HG02884 (cell line): ENCODE data around the gene PCK2.

Experiments used
- ATAC-seq: cut with Tn5 transposase; IDR thresholded peaks from one replicate; pipeline ENCODE4 v1.9.1; 2021; ENCODE audit warnings: mild to moderate bottlenecking, moderate library complexity; ENCODE audit not compliant: unreplicated experiment

PCK2 gene

GRCh38 chr14:24060984-24061913, 32.9 kb upstream of the PCK2 start:
- no peak for ATAC-seq

DNA sequence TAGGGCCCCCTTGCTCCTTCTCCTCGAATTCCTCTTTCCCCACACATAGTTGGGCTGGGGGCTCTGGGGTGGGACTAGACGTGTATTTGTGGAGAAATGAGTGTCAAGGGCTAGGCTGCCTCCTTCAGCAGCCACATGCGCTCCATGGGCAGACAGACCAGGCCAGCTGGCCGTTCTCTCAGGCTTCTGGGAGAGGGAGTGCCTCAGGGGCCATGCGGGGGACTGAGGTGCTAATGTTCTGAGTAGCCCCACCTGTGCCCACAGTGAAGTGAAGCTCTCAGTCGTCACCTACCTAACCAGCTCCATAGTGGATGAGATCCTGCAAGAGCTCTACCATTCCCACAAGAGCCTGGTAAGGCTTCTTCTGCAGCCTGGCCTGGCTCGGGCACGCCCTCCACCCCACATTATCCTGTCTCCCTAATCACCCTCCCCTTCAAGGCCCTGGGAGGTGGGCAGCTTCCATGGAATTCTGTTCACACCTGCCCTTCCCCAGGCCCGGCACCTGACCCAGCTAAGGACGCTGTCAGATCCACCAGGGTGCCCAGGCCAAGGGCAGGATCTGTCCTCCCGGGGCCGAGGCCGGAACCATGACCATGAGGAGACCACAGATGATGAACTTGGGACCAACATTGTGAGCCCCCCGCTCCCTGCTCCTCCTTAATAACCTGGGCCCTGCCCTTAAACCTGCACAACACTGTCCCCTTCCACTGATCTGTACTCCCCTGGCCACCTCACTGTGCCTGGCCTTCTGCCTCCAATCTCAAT, 31.7 kb upstream of the PCK2 start:
- no peak for ATAC-seq

DNA sequence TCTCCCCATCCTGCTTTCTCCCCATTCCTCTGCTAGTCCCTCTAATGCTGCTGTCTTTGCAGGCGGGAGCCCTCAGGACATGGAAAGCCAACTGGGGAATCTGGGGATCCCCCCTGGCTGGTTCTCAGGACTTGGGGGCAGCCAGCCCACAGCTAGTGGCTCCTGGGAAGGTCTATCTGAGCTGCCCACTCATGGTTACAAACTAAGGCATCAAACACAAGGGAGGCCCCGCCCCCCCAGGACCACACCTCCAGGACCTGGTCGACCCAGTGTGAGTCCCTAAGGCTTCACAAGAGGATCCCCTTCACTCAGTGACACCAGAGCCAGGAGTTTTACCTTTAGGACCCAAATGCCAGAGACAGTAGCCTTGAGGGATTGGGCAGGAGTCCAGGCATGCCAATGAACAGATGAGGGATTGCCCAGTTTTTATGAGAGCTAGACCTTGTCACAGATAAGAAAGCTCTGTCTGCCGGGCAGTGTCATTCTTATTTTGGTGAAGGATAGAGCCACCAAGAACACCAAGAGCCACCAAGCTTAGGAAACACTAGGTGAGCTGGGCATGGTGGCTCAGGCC, 30.8 kb upstream of the PCK2 start:
- ATAC-seq, result no peak

- no peak for ATAC-seq
Measured at GRCh38 chr14:24064091-24064795, 29.9 kb upstream of the PCK2 start.

GRCh38 chr14:24064856-24065255, 29.3 kb upstream of the PCK2 start:
- no peak for ATAC-seq

GRCh38 chr14:24065408-24065807, 28.7 kb upstream of the PCK2 start:
- no peak for ATAC-seq

DNA sequence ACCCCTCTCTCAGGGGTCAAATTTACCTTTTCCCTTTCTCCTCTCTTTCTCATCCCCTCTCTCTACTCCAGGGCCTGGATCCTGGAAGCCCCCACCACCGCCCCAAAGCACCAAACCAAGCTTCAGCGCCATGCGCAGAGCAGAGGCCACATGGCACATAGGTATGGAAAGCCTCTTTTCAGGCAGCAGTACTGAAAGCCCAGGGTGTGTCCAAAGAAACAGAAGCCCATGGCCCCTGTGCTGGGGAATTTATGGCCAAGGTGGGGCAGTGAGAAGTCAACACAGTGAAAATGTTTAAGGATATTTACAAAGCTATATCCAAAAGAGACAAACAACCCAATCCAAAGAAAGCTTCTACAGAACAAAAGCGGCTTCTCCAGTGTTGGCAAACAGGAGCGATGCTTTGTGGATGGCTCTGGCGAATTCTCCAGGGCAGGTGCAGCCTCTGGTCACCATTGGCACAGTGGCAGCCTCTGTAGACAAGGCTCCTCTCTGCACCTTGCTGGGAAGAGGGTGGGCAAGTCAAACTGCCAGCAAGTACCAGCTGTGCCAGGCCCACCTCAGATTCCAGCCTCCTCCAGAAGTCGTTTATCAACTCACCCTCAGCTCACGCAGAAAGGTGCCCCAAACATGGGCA, 27.5 kb upstream of the PCK2 start:
- no peak for ATAC-seq

- ATAC-seq, result no peak
Measured at GRCh38 chr14:24067133-24068082, 26.7 kb upstream of the PCK2 start.

GRCh38 chr14:24068711-24069410, 25.2 kb upstream of the PCK2 start:
- no peak for ATAC-seq

DNA sequence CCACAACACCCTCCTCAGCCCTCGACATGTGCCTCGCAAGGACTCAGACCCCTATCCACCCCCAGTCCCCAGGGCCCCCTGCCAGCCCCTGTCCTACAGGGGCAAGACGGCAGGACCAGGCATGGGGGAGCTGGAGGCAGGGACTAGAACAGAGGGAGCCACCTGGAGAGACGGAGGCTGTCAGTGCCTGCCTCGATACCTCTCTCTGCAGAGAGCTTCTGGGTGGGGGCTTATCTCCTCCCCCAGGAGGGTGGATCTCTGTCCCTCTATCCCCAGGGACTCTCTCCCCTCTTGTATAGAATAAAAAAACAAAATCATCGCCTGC, 24.7 kb upstream of the PCK2 start:
- no peak for ATAC-seq

GRCh38 chr14:24070285-24071143, 23.6 kb upstream of the PCK2 start:
- ATAC-seq, result no peak

DNA sequence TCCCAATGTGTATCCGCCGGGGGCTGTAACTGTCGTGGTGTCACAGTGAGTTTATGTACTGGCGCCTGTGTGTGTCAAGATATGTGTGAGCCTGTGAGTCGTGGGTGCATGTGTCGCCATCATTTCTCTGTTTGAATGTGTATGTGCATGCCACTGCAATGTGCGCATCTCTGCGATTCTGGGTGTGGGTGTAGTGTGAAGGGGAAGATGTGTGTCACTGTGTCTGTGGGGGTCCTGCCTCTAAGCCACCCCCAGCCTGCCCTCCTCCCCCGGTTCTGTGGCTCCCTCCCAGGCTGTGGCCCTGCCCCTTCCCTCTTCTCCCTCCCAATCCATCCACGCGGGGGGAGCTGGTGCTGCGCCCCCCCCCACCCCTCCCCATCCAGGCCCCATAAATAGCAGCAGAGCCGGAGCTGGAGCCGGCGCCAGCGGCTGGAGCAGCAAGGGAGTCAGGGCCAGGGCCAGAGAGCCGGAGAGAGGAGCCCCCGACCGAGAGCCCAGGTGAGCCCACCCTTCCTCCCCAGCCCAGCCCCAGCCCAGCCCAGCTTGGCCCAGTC, 22.9 kb upstream of the PCK2 start, which contains the start of gene CPNE6:
CPNE6 (plus strand) TSS at position 419 of the 554 bp plus-strand sequence. CDS start 1,375 bp downstream, outside the sequence.
- no peak for ATAC-seq

DNA sequence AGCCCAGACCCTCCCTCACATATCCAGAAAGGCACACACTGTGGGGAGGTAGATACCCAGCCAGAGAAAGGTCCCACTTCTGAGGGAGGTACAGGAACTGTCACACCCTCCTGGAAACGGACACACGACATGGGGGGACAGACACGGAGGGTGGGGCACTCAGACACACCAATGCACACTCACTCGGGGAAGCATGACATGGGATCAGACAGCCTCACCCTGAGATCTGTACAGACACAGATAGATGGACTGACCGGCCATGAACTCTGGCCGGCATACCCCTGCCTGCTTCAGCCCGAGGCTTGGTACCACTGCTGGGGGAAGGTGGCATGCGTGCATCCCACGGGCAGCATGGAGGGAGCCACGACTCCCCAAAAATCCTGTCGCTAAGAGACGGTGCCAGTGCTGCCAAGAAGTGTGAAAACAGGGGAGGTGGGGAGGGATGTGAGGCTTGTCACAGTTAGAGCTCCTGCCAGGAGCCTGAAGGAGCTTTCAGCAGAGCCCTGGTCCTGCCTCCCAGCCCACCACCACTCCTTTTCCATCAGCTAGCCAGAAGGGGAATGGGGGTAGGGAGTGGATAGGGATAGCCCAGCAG, 22.2 kb upstream of the PCK2 start:
- ATAC-seq, result no peak

- ATAC-seq, result no peak
Measured at GRCh38 chr14:24072436-24072835, 21.7 kb upstream of the PCK2 start.

DNA sequence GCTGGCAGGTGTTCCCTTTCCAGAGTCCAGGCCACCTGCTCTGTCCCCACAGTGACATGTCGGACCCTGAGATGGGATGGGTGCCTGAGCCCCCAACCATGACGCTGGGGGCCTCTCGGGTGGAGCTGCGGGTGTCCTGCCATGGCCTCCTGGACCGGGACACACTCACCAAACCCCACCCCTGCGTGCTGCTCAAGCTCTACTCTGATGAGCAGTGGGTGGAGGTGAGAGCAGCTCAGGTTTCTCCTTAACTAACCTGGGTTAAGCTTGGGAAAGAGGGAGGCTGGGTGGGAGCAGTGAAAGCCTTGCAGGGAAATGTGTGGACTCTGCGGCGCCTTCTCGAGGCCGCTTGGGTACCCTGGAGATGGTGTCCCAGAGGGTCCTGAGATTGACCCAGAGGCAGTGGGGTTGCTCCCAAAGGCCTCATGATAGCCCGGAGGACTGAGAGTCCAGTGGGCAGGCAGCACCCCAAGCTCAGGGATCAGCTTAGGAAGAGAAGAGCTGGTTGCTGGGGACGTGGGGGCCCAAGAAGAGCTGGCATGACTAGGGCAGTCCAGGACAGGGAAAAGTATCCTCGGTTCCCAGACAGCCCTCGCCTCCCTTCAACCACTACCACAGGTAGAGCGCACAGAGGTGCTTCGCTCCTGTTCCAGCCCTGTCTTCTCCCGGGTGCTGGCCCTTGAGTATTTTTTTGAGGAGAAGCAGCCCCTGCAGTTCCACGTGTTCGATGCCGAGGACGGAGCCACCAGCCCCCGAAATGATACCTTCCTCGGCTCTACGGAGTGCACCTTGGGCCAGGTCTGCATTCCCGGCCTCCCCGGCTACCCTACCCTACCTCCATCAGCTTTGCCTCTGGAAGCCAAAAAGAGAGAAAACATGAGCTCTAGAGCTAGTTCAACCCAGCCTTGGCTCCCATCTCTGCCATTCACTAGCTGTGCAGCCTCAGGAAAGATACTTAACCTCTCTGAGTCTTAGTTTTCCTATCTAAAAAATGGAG, 20.9 kb upstream of the PCK2 start:
- ATAC-seq, result no peak
